H1 (cell line): Measurements from ENCODE around the gene MIPOL1. TPM values are rescaled to one million over a fixed set of nuclear protein-coding genes. Genes with fewer than 3 reads are reported as not detected.

Experiments used
- CTCF ChIA-PET: fragments of 300-600 bp; sonication (Branson Sonifier 250); formaldehyde crosslinking; loops from one replicate; lab custom pipeline; 2021; ENCODE audit not compliant: partially characterized antibody; lab: Charles Lee
- POLR2A ChIA-PET: fragments of 300-600 bp; sonication (Branson Sonifier 250); formaldehyde crosslinking; loops from one replicate; lab custom pipeline; 2021; ENCODE audit warnings: inconsistent platforms; ENCODE audit not compliant: partially characterized antibody; lab: Charles Lee
- DNase-seq, 2 experiments: peaks; one replicate each; pipeline versions ENCODE4 v3.0.0 to v3.0.0-alpha.2; 2010 to 2022; ENCODE audit warnings: low spot score in 2 of 2, low read depth in 1 of 2, mixed read lengths in 1 of 2
- FAIRE-seq: peaks from 2 replicates; lab custom pipeline; 2011; peaks lifted over from hg19 to GRCh38; lab: Jason Lieb, UNC
- H2AFZ ChIP-seq: 2 replicates; pipeline ENCODE4 v1.8.1; 2012; ENCODE audit warnings: low read length, inconsistent platforms
- H2AK5ac ChIP-seq: 2 replicates; pipeline ENCODE4 v1.6.1; 2013; ENCODE audit warnings: low read depth, low read length
- H2BK120ac ChIP-seq: replicated peaks from 2 replicates; pipeline ENCODE3; 2013; ENCODE audit warnings: low read depth, low read length, inconsistent platforms
- H2BK12ac ChIP-seq: 2 replicates; pipeline ENCODE4 v1.6.1; 2013; ENCODE audit warnings: low read depth, low read length
- H2BK15ac ChIP-seq: 2 replicates; pipeline ENCODE4 v1.6.1; 2013; ENCODE audit warnings: low read length
- H2BK20ac ChIP-seq: 2 replicates; pipeline ENCODE4 v1.6.1; 2013; ENCODE audit warnings: low read length
- H2BK5ac ChIP-seq: 2 replicates; pipeline ENCODE4 v1.6.1; 2013; ENCODE audit warnings: low read depth, low read length
- H3K14ac ChIP-seq: 2 replicates; pipeline ENCODE4 v1.6.1; 2013; ENCODE audit warnings: inconsistent platforms; ENCODE audit not compliant: insufficient read length
- H3K18ac ChIP-seq: 2 replicates; pipeline ENCODE4 v1.6.1; 2013; ENCODE audit warnings: low read length; ENCODE audit errors: extremely low read depth
- H3K23ac ChIP-seq: 2 replicates; pipeline ENCODE4 v1.6.1; 2013; ENCODE audit warnings: inconsistent platforms; ENCODE audit not compliant: insufficient read length
- H3K23me2 ChIP-seq: 2 replicates; pipeline ENCODE4 v1.6.1; 2013; ENCODE audit warnings: low read depth, low read length
- H3K27ac ChIP-seq: 2 replicates; pipeline ENCODE4 v1.6.1; 2011; ENCODE audit warnings: low read depth, low read length, inconsistent platforms
- H3K27me3 ChIP-seq, 4 experiments: replicated peaks in 1 of 4; 1 replicate in 1 of 4; 2 replicates in 3 of 4; pipeline versions ENCODE4 v1.6.1 to v1.8.1; 2011 to 2013; ENCODE audit warnings: low read length in 3 of 4, mild to moderate bottlenecking in 3 of 4, inconsistent platforms in 2 of 4, mixed read lengths in 2 of 4, moderate library complexity in 1 of 4; ENCODE audit not compliant: control insufficient read depth in 3 of 4, insufficient read depth in 3 of 4; ENCODE audit errors: extremely low read depth in 1 of 4
- H3K36me3 ChIP-seq, 4 experiments: 2 replicates each; pipeline versions ENCODE4 v1.6.1 to v1.8.1; 2011 to 2013; ENCODE audit warnings: mild to moderate bottlenecking in 4 of 4, low read length in 3 of 4, moderate library complexity in 2 of 4, control low read depth in 1 of 4, inconsistent platforms in 1 of 4; ENCODE audit not compliant: insufficient read depth in 4 of 4, control insufficient read depth in 2 of 4
- H3K4ac ChIP-seq: replicated peaks from 2 replicates; pipeline ENCODE3; 2013; ENCODE audit warnings: low read length, low read depth, mixed read lengths, inconsistent platforms; ENCODE audit not compliant: insufficient read length
- H3K4me1 ChIP-seq, 4 experiments: replicated peaks in 1 of 4; 1 replicate in 1 of 4; 2 replicates in 3 of 4; pipeline versions ENCODE4 v1.6.1 to v1.8.1; 2011 to 2013; ENCODE audit warnings: low read length in 3 of 4, inconsistent platforms in 2 of 4, mixed read lengths in 1 of 4; ENCODE audit not compliant: insufficient read depth in 4 of 4, control insufficient read depth in 3 of 4
- H3K4me2 ChIP-seq, 2 experiments: 2 replicates each; pipeline versions ENCODE4 v1.6.1 to v1.8.1; 2011 to 2013; ENCODE audit warnings: low read depth in 2 of 2, low read length in 2 of 2, control low read depth in 1 of 2, inconsistent platforms in 1 of 2, mild to moderate bottlenecking in 1 of 2; ENCODE audit not compliant: insufficient read depth in 1 of 2
- H3K4me3 ChIP-seq, 4 experiments: fragments of 200-600, 300-600 bp in 1 of 4; sonication (generic), shearing (Covaris generic), sonication (Bioruptor Twin) in 1 of 4; 2 replicates each; pipeline versions ENCODE4 v1.5.1 to v1.8.1; 2011 to 2016; ENCODE audit warnings: low read length in 4 of 4, low read depth in 3 of 4, control low read depth in 2 of 4, inconsistent platforms in 2 of 4, mild to moderate bottlenecking in 2 of 4, mixed read lengths in 1 of 4, moderate library complexity in 1 of 4; ENCODE audit not compliant: insufficient read depth in 2 of 4; ENCODE audit errors: extremely low read depth in 1 of 4
- H3K56ac ChIP-seq: replicated peaks from 2 replicates; pipeline ENCODE3; 2013; ENCODE audit warnings: low read depth, mild to moderate bottlenecking, mixed read lengths, low read length, inconsistent platforms; ENCODE audit not compliant: insufficient read length
- H3K79me1 ChIP-seq: 2 replicates; pipeline ENCODE4 v1.6.1; 2013; ENCODE audit warnings: low read depth, low read length, control low read depth
- H3K79me2 ChIP-seq, 2 experiments: 2 replicates each; pipeline versions ENCODE4 v1.6.1 to v1.8.1; 2012 to 2013; ENCODE audit warnings: low read length in 2 of 2, mild to moderate bottlenecking in 2 of 2, inconsistent platforms in 1 of 2; ENCODE audit not compliant: insufficient read depth in 2 of 2, control insufficient read depth in 1 of 2
- H3K9ac ChIP-seq, 4 experiments: replicated peaks in 1 of 4; 1 replicate in 1 of 4; 2 replicates in 3 of 4; pipeline versions ENCODE4 v1.6.1 to v1.8.1; 2011 to 2013; ENCODE audit warnings: low read depth in 3 of 4, low read length in 3 of 4, control low read depth in 2 of 4, mild to moderate bottlenecking in 2 of 4, moderate library complexity in 2 of 4, inconsistent platforms in 1 of 4; ENCODE audit errors: extremely low read depth in 1 of 4
- H3K9me3 ChIP-seq, 2 experiments: 2 replicates each; pipeline versions ENCODE4 v1.6.1 to v1.8.1; 2012 to 2013; ENCODE audit warnings: mild to moderate bottlenecking in 2 of 2, moderate library complexity in 2 of 2, control low read depth in 1 of 2, inconsistent platforms in 1 of 2, low read depth in 1 of 2, low read length in 1 of 2, mixed read lengths in 1 of 2; ENCODE audit not compliant: insufficient read depth in 2 of 2
- H4K20me1 ChIP-seq, 2 experiments: replicated peaks in 1 of 2; 2 replicates each; pipeline versions ENCODE3 to v1.8.1; 2011 to 2013; ENCODE audit warnings: inconsistent platforms in 2 of 2, low read length in 2 of 2, mild to moderate bottlenecking in 1 of 2; ENCODE audit not compliant: insufficient read depth in 2 of 2, control insufficient read depth in 1 of 2
- H4K5ac ChIP-seq: 2 replicates; pipeline ENCODE4 v1.6.1; 2013; ENCODE audit warnings: low read length, low read depth, mixed read lengths, inconsistent platforms; ENCODE audit not compliant: insufficient read length
- H4K8ac ChIP-seq: 2 replicates; pipeline ENCODE4 v1.8.0; 2013; ENCODE audit warnings: mild to moderate bottlenecking, moderate library complexity, low read length, inconsistent platforms; ENCODE audit not compliant: insufficient read depth; ENCODE audit errors: extremely low read depth
- H4K91ac ChIP-seq: replicated peaks from 2 replicates; pipeline ENCODE3; 2013; ENCODE audit warnings: low read length, mixed read lengths, inconsistent platforms; ENCODE audit not compliant: insufficient read length
- CBX8 ChIP-seq: fragments of 300-800, 300-1000 bp; sonication (generic); IDR thresholded peaks from 2 replicates; pipeline ENCODE4 v1.7.1; 2016; ENCODE audit warnings: low read depth, low read length, borderline replicate concordance
- KDM1A ChIP-seq: fragments of 200-600, 300-600 bp; sonication (generic); IDR thresholded peaks from 2 replicates; pipeline ENCODE4 v1.7.1; 2016; ENCODE audit warnings: mild to moderate bottlenecking, low read length, borderline replicate concordance
- WGBS, 2 experiments: shearing (Covaris generic) in 1 of 2; methylation state at CpG; one replicate each; pipeline versions ENCODE4 v1.1.6 to v1.1.7; 2013 to 2015; ENCODE audit warnings: low lambda C conversion rate in 2 of 2, mixed read lengths in 2 of 2, inconsistent platforms in 1 of 2, low coverage in 1 of 2, missing lambda C conversion rate in 1 of 2; ENCODE audit not compliant: insufficient replicate concordance in 2 of 2, insufficient coverage in 1 of 2, insufficient read length in 1 of 2; ENCODE audit errors: extremely low coverage in 1 of 2, missing lambda C conversion rate in 1 of 2; 5-methylcytosine and 5-hydroxymethylcytosine counted together
- polyA plus RNA-seq, 7 experiments: library from polyadenylated mRNA; depleted of rRNA in 3 of 7; stranded (reverse) in 5 of 7; unstranded in 2 of 7; fragments of >200 nt in 5 of 7; fragments of 200-250 nt in 2 of 7; gene quantifications; 1 replicate in 5 of 7; 2 replicates in 1 of 7; 4 replicates in 1 of 7; pipeline versions ENCODE4 v1.2.1 to v1.2.3, GENCODE V29; 2011 to 2013; ENCODE audit warnings: missing spikeins in 2 of 7, mixed read lengths in 2 of 7
- total RNA-seq: library from RNA; stranded (reverse); fragmentation: NEBNext Ultra II Directional; extraction: Animal tissue kit (Norgen Biotek cat#: 25700); gene quantifications from 2 replicates; pipeline ENCODE4 v1.2.1, GENCODE V29; 2021

MIPOL1 gene
- total and polyA plus RNA-seq, 2 of the 8 experiments (the other 6 are each of a cell fraction or from before 2014, with no cell fraction given), result 2.8 to 23.9 TPM

- H2AK5ac ChIP-seq, result no peak overlapping the region
- H2BK12ac ChIP-seq, result no peak overlapping the region
- no peak overlapping the region for H2BK20ac ChIP-seq
- H2BK5ac ChIP-seq, result no peak overlapping the region
- no peak overlapping the region for H3K18ac ChIP-seq
- H3K14ac ChIP-seq, result no peak overlapping the region
- no peak overlapping the region for H3K9ac ChIP-seq
- no peak overlapping the region for H3K56ac ChIP-seq
- H4K91ac ChIP-seq, result no peak overlapping the region
- no peaks in the 10 kb centered on the region for H3K79me1 ChIP-seq
- no peak overlapping the region for H3K4me3 ChIP-seq
- H2AFZ ChIP-seq, result no peak overlapping the region
- WGBS, 2 experiments, result 32% methylated on average over 4 of the region's 4 CpGs; no CpG with 5 or more reads in 1 of the 2 experiments
- FAIRE-seq (no peak), DNase-seq (no peak)
- no peaks in the 10 kb centered on the region for H3K9me3 ChIP-seq
- peak overlapping the region in 1 of 2 experiments; percentile 76; a peak in 1 of 4 replicates for H3K4me2 ChIP-seq
- H3K4me1 ChIP-seq, result peaks cover 1 to 21% (median 8%) of the 10 kb centered on the region in 4 experiments; a peak in 6 of 7 replicates
- H2BK15ac ChIP-seq, result no peak overlapping the region
- H3K36me3 ChIP-seq, result no peaks in the 10 kb centered on the region
- H4K8ac ChIP-seq, result no peak overlapping the region
- H2BK120ac ChIP-seq, result no peak overlapping the region
- no peak overlapping the region for H4K5ac ChIP-seq
- peaks cover 7% of the 10 kb centered on the region; the same call in 1 of the 2 replicates for H3K23me2 ChIP-seq
- TF ChIP-seq CBX8, result peak; percentile 85; the same call in 1 of the 2 replicates
- no peak for TF ChIP-seq KDM1A
- no peak overlapping the region for H3K27ac ChIP-seq
- ChIA-PET POLR2A (no interaction called here), CTCF (interaction anchor here (0.6 to 1.9 kb wide), 11 partner anchors 14 to 490 kb away, joined by 3 to 14 read pairs (median 5); no protein-coding TSS in a partner anchor)
- H4K20me1 ChIP-seq, result peaks cover 11% of the 10 kb centered on the region in 2 experiments
- H3K27me3 ChIP-seq, result peaks cover 61 to 99% (median 80%) of the 10 kb centered on the region in 4 experiments
- no peaks in the 10 kb centered on the region for H3K79me2 ChIP-seq
- no peak overlapping the region for H3K23ac ChIP-seq
- no peak overlapping the region for H3K4ac ChIP-seq
These were observed 392.8 kb downstream of the MIPOL1 start for GRCh38 chr14:37590428-37591139.
